ENCODE results near the gene SGCA. TPM values are rescaled to one million over a fixed set of nuclear protein-coding genes. Genes with fewer than 3 reads are reported as not detected.
A peak's percentile ranks its signal among the peaks of the same experiment; 100 is the strongest.

The SGCA gene
- total and polyA plus RNA-seq, 9 of the 15 experiments (the other 6 are each of a cell fraction or from before 2014, with no cell fraction given), result not detected

DNA sequence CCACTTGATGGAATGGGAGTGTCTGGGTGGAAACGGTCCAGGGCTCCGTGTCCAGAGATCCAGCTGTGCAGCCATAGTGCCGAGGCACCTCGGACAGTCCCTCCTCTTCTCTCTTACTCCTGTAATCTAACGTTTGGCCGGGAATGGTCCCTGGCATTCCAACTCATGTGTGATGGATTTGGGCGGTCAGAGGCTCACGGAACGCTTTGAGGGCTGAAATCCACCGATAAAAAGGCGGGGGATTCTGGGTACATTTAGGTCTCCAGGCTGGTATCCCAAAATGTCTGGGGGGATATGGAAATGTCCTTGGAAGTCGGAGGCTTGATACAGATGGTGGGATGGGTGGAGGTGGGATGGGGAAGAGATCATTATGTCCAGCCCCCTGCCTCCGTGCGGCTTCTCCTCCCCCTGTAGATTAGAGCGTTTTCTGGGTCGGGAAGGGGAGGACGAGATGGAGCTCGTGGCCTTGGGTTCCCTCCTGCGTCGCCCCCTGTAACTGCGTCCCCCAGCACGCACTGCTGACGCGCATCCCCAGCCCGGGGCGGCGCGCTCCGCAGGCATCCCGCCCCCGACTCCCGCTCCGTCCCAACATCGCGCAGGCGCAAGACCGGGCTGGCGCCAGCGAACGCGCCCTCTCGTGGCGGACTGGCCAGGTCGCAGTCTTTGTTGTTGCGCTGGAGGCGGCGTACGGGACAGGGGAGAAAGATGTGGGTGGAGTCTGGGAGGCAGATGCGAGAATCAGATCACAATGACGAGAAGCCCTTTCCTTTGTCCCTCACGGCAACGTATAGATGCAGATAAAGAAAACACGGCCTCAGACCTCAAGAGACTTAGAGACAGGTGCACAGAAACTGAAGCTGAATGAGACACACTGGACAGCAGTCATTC, 4.5 kb upstream of the SGCA start (continued):
- TF ChIP-seq, protein P1, sequence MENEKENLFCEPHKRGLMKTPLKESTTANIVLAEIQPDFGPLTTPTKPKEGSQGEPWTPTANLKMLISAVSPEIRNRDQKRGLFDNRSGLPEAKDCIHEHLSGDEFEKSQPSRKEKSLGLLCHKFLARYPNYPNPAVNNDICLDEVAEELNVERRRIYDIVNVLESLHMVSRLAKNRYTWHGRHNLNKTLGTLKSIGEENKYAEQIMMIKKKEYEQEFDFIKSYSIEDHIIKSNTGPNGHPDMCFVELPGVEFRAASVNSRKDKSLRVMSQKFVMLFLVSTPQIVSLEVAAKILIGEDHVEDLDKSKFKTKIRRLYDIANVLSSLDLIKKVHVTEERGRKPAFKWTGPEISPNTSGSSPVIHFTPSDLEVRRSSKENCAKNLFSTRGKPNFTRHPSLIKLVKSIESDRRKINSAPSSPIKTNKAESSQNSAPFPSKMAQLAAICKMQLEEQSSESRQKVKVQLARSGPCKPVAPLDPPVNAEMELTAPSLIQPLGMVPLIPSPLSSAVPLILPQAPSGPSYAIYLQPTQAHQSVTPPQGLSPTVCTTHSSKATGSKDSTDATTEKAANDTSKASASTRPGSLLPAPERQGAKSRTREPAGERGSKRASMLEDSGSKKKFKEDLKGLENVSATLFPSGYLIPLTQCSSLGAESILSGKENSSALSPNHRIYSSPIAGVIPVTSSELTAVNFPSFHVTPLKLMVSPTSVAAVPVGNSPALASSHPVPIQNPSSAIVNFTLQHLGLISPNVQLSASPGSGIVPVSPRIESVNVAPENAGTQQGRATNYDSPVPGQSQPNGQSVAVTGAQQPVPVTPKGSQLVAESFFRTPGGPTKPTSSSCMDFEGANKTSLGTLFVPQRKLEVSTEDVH (IDR thresholded peaks at IDR 0.05; ENCODE audit: low read depth, partially characterized antibody), result no peak
- TF ChIP-seq OTX1 (CRISPR knock-in tag; IDR thresholded peaks at IDR 0.05) (no peak), HNRNPH1 (optimal IDR thresholded peaks at IDR 0.05; ENCODE audit: low read depth, low read length) (no peak), CBFA2T3 (IDR thresholded peaks at IDR 0.05) (no peak), ZKSCAN1 (IDR thresholded peaks at IDR 0.05; ENCODE audit: low read depth, low read length) (no peak), ZNF24 (IDR thresholded peaks at IDR 0.05) (0 out of 2 replicates have a peak, but pooled peaks have one; percentile 39), BRCA1 (IDR thresholded peaks at IDR 0.05) (no peak), BRCA1 (CRISPR knock-in tag; IDR thresholded peaks at IDR 0.05) (no peak), SMARCB1 (IDR thresholded peaks at IDR 0.05; ENCODE audit: insufficient read length, low read depth) (no peak), ZBED1 (IDR thresholded peaks at IDR 0.05) (no peak), KLF10 (CRISPR knock-in tag; IDR thresholded peaks at IDR 0.05) (no peak), HDAC2 (IDR thresholded peaks at IDR 0.05) (no peak), SRSF3 (IDR thresholded peaks at IDR 0.05; ENCODE audit: insufficient read depth, low read length) (no peak), NONO (IDR thresholded peaks at IDR 0.05; ENCODE audit: low read depth in 2 of 2, low read length in 1 of 2) (peak in 1 of 2 experiments; percentile 37; a peak in 1 of 4 replicates), NCOR1 (IDR thresholded peaks at IDR 0.05) (0 out of 2 replicates have a peak, but pooled peaks have one; percentile 7), ARHGAP35 (IDR thresholded peaks at IDR 0.05; ENCODE audit: partially characterized antibody) (no peak), NR1H2 (CRISPR knock-in tag; IDR thresholded peaks at IDR 0.05) (0 out of 2 replicates have a peak, but pooled peaks have one; percentile 20), HLTF (IDR thresholded peaks at IDR 0.05) (no peak), NFE2 (IDR thresholded peaks at IDR 0.05; ENCODE audit: low read depth) (no peak), RBBP5 (IDR thresholded peaks at IDR 0.05; ENCODE audit: borderline replicate concordance, insufficient read depth, low read length, poor library complexity, severe bottlenecking) (no peak), ZNF282 (CRISPR knock-in tag; IDR thresholded peaks at IDR 0.05) (no peak), SMARCA4 (IDR thresholded peaks at IDR 0.05) (no peak), ZNF518B (CRISPR knock-in tag; IDR thresholded peaks at IDR 0.05) (no peak)
- TF ChIP-seq, protein P2, sequence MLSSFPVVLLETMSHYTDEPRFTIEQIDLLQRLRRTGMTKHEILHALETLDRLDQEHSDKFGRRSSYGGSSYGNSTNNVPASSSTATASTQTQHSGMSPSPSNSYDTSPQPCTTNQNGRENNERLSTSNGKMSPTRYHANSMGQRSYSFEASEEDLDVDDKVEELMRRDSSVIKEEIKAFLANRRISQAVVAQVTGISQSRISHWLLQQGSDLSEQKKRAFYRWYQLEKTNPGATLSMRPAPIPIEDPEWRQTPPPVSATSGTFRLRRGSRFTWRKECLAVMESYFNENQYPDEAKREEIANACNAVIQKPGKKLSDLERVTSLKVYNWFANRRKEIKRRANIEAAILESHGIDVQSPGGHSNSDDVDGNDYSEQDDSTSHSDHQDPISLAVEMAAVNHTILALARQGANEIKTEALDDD (IDR thresholded peaks at IDR 0.05), result no peak
